Kidney (tissue), 14 donors: ENCODE data around the gene CARNS1. TPM values are rescaled to one million over a fixed set of nuclear protein-coding genes. Genes with fewer than 3 reads are reported as not detected.
A peak's percentile ranks its signal among the peaks of the same experiment; 100 is the strongest.

Experiments used
- DNase-seq, 5 donors: peaks; one replicate each; pipeline ENCODE4 v3.0.0-alpha.2; 2013 to 2020
- FAIRE-seq: peaks from 2 replicates; lab custom pipeline; 2012; peaks lifted over from hg19 to GRCh38; lab: Jason Lieb, UNC
- H3K27ac ChIP-seq, 2 donors: one replicate each; pipeline ENCODE4 v1.7.0; 2013; ENCODE audit warnings: low read depth in 2 of 2, low read length in 2 of 2, inconsistent platforms in 1 of 2
- H3K27me3 ChIP-seq: one replicate; pipeline ENCODE4 v1.7.1; 2013; ENCODE audit warnings: low read length, inconsistent platforms; ENCODE audit not compliant: control insufficient read depth, insufficient read depth
- H3K36me3 ChIP-seq, 3 donors: one replicate each; pipeline versions ENCODE4 v1.7.0 to v1.7.1; 2013; ENCODE audit warnings: low read length in 3 of 3, control low read depth in 1 of 3, inconsistent platforms in 1 of 3; ENCODE audit not compliant: insufficient read depth in 3 of 3, control insufficient read depth in 2 of 3
- H3K4me1 ChIP-seq, 3 donors: one replicate each; pipeline versions ENCODE4 v1.7.0 to v1.7.1; 2013; ENCODE audit warnings: low read length in 3 of 3, inconsistent platforms in 1 of 3, low read depth in 1 of 3; ENCODE audit not compliant: control insufficient read depth in 2 of 3, insufficient read depth in 2 of 3
- H3K4me3 ChIP-seq, 3 donors: one replicate each; pipeline versions ENCODE4 v1.7.0 to v1.8.1; 2013; ENCODE audit warnings: low read length in 3 of 3, control low read depth in 1 of 3, inconsistent platforms in 1 of 3
- H3K9ac ChIP-seq, 3 donors: one replicate each; pipeline versions ENCODE4 v1.7.0 to v1.7.1; 2013; ENCODE audit warnings: low read length in 3 of 3, control low read depth in 1 of 3, inconsistent platforms in 1 of 3
- H3K9me3 ChIP-seq, 3 donors: one replicate each; pipeline versions ENCODE4 v1.7.0 to v1.7.1; 2013; ENCODE audit warnings: low read length in 3 of 3, control low read depth in 1 of 3, inconsistent platforms in 1 of 3; ENCODE audit not compliant: control insufficient read depth in 2 of 3, insufficient read depth in 1 of 3
- CTCF ChIP-seq: IDR thresholded peaks from 3 replicates; pipeline ENCODE4 v1.5.1; 2012; ENCODE audit warnings: mild to moderate bottlenecking, moderate library complexity, borderline replicate concordance; ENCODE audit not compliant: insufficient read depth; ENCODE audit errors: extremely low read depth
- intact Hi-C: fragments of 100-400 bp; cut with DNase I; formaldehyde crosslinking; loops from one replicate; pipeline ENCODE4 v1.11.1; 2022
- polyA plus RNA-seq: library from polyadenylated mRNA; stranded (reverse); fragments of 350-450 nt; fragmentation: Illumina TruSeq; extraction: RNeasy Lipid Tissue Mini Kit (QIAGEN cat#74804); gene quantifications from one replicate; pipeline ENCODE4 v1.2.3, GENCODE V29; 2014; ENCODE audit warnings: low read depth, low replicate concordance; ENCODE audit not compliant: insufficient read depth
- total RNA-seq: library from RNA; stranded (reverse); fragmentation: NEBNext Ultra II Directional; extraction: Animal tissue kit (Norgen Biotek cat#: 25700); gene quantifications from one replicate; pipeline ENCODE4 v1.2.1, GENCODE V29; 2021
- donor health status: control.
- donor health status: control.
- donor health status: control.
- donor health status: control.
- donor health status: control.
- donor health status: DM: yes; HTN: yes; CAD: no.
- donor health status: Normal renal cell carcinoma (clear cell type).

The CARNS1 gene
- total and polyA plus RNA-seq, 2 donors from 2014 or later = 0.80 to 1.7 TPM

GRCh38 chr11:67371189-67371910 lies 44.1 kb upstream of the CARNS1 start:
- Histone ChIP-seq H3K4me1 (peaks cover 3 to 34% (median 25%) of the 10 kb centered on the region in 3 donors), H3K36me3 (no peaks in the 10 kb centered on the region), H3K9me3 (no peaks in the 10 kb centered on the region), H3K9ac (peak overlapping the region in 1 of 3 donors; percentile 61), H3K27me3 (no peaks in the 10 kb centered on the region), H3K27ac (peak overlapping the region; percentile 33 to 51), H3K4me3 (peak overlapping the region in 2 of 3 donors; percentile 56 to 57)
- intact Hi-C loops = no loop called here
- DNase-seq = peak in 3 of 5 donors; percentile 78 to 86 (median 84)
- no peak for FAIRE-seq
- TF ChIP-seq CTCF = peak; percentile 37

- DNase-seq (peak in 1 of 5 donors; percentile 82), FAIRE-seq (no peak)
- intact Hi-C loops = no loop called here
- peak overlapping the region; percentile 11 to 57 (median 56) for H3K4me3 ChIP-seq
- no peaks in the 10 kb centered on the region for H3K9me3 ChIP-seq
- H3K4me1 ChIP-seq = peaks cover 3 to 37% (median 25%) of the 10 kb centered on the region in 3 donors
- H3K27me3 ChIP-seq = no peaks in the 10 kb centered on the region
- no peaks in the 10 kb centered on the region for H3K36me3 ChIP-seq
- TF ChIP-seq CTCF = no peak
- peak overlapping the region; percentile 33 to 63 for H3K27ac ChIP-seq
- peak overlapping the region in 2 of 3 donors; percentile 1 to 61 for H3K9ac ChIP-seq
Observed at GRCh38 chr11:67371911-67372320, 43.6 kb upstream of the CARNS1 start.

- Histone ChIP-seq H3K27ac (peak overlapping the region; percentile 92 to 96), H3K9ac (peak overlapping the region in 2 of 3 donors; percentile 1 to 61), H3K4me3 (peak overlapping the region in 2 of 3 donors; percentile 11 to 57), H3K27me3 (no peaks in the 10 kb centered on the region), H3K4me1 (peaks cover 3 to 42% (median 22%) of the 10 kb centered on the region in 3 donors), H3K36me3 (no peaks in the 10 kb centered on the region), H3K9me3 (no peaks in the 10 kb centered on the region)
- peak; percentile 44 to 87 (median 69) for DNase-seq
- intact Hi-C loops = no loop called here
- no peak for TF ChIP-seq CTCF
- FAIRE-seq = no peak
Observed at GRCh38 chr11:67372321-67372992, 43.0 kb upstream of the CARNS1 start.
